CD4-positive, alpha-beta T cell treated with Interleukin-10 for 1 hour (primary cell): ENCODE data around the gene CHRM2.

Experiments used
- DNase-seq: peaks from one replicate; pipeline ENCODE4 v3.0.0-alpha.2; 2020

CHRM2 gene

GRCh38 chr7:136897676-136898075 lies 29.2 kb downstream of the CHRM2 start:
- no peak for DNase-seq

DNA sequence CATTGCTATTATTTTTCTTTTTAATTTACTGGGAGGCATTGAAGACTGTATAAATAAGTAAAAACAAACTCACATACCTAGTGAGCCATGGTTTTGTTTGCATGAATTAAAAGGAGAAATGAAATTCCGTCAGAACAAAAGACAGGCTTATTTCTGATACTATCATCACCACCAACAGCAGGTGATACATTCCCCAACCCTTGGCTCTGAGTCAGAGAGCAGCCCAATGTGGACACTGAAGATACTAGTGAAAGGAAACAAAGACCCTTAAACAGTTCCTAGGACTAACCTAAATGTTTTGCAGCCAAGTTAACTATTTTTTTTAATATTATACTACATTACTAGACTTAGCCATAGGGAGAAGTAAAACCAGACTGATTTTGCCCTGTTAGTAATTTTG lies 31.6 kb downstream of the CHRM2 start:
- DNase-seq: no peak

DNA sequence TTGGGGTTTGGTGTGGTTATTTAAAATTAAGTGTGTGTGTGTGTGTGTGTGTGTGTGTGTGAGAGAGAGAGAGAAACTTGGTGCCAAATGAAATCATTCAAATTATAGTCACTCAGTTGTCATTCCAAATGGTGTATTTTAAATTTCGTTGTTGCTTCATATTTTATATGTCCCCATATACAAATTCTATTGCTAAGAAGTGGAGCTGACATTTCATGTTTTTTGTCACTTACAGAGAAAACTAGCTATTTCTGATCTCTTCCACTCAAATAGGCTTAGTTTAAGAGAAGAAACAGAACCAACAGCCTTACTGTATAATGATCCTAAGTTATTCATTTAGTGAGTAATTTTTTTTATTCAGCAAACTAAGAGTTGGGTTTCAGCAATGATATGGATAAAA lies 42.3 kb downstream of the CHRM2 start:
- DNase-seq: no peak

DNA sequence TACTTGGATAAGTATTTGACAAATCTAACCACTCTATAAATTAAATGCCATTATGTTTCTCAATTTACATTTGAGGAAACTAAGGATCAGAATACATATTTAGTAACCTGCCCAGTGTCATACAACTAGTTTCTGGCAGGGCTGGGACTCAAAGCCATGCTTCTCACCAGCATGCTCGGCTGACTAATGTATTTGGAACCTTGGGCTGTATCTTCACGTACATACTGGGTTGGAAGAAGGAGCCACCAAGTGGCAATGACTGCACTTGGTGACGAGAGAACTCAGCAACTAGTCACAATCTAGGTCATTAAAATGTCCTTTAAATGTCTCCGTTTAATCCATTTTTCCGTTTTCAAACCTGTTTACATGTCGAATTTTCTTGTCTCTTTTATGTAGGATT lies 42.9 kb downstream of the CHRM2 start:
- no peak for DNase-seq

DNA sequence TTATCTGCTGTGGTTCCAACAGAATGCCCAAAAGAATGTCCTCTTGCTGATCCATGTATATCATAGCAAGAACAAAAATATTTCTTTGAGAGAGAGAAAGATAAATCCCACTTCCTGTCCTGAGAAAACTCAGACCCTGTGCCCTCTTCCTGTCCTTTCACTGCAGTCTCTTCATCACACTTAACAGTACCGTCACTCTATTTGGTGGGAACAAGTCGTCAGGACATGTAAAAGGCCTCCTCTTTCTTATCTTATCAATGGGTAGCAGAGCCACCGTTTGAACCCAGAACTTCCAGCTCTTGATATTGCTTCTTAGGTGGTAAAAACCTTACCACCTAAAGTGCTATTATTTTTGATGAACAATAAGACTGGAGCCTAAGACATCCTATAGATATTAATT lies 43.9 kb downstream of the CHRM2 start:
- no peak for DNase-seq

GRCh38 chr7:136914016-136914415 lies 45.6 kb downstream of the CHRM2 start:
- no peak for DNase-seq

DNA sequence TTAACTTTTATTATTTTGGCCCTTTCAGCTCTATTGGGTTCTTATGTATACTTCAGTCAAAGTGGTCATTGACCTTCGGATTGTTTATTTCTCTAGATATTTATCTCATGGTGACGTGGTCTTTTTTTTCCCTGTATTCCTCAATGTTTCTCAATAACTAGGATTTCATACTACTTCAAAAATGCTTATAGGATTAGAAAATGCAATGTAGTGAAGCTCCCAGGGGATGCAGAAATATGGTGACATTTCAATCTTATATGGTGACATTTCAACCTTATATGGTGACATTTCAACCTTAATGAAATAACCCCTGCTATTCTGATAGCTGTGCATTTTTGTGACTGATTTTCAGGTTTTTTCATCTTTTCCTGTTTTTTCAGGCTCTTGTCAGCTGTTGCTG lies 51.4 kb downstream of the CHRM2 start:
- DNase-seq: no peak

DNA sequence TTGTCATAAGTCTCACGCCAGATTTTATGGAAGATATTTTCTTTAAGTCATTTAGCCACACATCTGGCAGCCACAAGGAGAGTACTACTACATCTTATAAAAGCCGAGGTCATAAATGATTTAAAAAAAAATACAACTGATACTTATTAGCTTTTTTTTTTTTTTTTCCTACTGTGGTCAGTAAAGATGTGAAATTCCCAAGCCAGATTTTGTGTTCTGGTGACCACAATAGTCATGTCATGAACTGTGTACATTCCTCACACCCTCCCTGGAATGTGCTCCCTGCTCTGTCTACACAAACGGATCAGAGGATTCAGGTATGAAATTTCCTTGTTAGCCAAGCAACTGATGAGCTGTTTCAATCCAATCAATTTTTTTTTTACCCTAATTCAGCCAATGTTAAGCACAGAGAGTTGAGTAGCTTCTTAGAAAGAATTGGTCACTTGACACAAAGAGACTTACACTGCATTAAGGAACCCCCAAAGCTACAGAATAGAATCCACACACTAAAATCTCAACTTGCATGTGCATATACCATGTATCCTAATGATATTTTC lies 54.7 kb downstream of the CHRM2 start:
- no peak for DNase-seq

DNA sequence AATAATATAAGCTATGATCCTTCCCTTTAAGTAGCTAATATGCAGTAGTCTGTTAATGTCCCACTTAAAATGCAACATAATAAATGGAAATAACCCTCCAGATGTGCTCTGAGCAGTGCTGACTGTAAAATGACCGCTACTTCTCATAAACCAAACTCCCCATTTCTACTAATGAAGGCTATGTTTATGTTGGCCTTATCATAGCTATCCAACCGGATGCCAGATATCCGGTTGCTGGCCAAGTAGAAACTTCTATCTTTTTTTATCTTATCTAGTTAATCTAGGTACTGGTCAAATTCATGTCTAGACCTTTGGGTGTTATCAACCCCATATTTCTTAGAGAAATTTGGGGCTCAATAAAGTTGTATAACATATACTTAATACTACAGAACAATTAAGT lies 56.6 kb downstream of the CHRM2 start:
- DNase-seq: no peak

DNA sequence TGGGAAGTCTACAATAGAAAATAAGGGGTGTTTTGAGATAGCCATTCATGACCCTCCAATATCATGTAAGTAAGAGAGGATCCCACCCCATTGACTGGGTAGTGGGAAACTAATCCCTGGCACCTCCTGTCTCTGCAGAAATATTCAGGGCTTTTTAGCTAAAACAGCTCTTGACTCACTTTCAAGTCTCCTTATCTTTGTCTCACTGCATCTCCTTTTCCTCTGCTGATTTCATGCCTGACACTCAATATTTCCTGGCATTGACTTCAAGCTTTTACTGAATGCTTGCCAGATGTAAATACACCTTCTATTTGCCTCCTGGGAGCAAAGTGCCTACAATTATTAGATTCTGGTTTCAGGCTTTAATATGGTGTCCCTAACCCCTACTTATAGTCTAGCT lies 57.1 kb downstream of the CHRM2 start:
- no peak for DNase-seq

DNA sequence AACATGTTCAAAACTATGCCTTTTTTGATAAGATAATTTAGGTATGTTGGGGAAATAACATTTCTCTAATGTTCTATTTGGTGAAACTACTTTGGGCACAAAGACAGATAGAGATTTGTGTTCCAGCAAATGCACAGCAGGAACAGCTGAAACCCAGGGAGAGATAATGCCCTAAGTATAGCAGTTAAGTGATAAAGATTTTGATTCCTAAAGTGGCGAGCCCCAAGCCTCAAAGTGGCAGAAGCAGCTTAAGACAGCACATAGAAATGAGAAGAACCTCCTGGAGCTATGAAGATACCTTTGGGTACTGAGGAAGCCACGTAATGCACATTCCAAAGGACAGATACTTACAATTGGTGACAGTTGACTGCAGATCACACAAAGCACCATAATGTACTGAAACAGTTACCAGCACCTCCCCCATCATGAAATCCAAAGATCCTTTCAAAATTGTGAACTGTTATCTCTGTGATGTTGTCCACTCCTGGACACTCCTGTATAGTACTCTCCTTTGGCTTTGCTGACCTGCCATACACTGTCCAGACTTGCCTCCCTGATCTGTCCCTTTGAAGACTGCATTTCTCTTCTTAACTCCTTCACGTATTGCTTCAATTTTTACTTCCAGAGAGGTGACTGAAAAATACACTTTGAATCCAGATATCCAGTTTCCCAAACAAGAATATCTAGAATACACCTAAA lies 62.9 kb downstream of the CHRM2 start:
- DNase-seq: no peak

DNA sequence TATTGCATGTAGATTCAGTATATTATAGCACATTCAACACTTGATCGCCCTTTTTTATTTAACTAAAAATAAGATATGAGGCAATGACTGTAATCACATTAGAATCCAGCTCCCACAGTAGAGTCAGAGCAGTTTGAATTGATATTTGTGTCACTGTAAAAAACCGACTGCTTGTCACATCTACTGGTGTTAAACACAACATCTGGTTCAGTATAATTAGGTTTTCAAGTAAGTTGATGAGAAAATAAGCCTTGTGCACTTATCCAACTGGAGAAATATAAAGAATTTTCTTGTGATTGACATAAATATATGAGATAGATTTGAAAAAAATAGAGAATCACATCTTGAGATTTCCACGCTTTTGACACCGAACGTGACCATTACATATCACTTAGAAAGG lies 69.0 kb downstream of the CHRM2 start:
- no peak for DNase-seq

DNA sequence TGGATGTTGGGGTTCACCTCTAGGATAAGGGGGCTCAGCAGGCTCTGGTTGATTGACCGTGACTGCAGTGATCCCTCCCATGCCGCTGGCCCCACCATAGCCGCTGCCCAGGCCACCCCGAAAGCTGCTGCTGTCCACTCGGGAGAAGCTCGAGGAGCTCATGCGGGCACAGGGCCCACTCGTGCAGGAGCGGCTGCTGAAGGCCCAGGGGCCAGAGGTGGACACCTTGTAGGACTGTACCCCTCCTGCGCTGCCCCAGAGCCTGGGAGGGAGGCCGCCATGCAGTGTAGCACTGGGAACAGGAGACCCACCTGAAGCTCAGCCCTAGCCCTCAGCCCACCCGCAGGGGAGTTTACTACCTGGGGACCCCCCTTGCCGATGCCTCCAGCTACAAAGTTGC lies 70.0 kb downstream of the CHRM2 start:
- no peak for DNase-seq

DNA sequence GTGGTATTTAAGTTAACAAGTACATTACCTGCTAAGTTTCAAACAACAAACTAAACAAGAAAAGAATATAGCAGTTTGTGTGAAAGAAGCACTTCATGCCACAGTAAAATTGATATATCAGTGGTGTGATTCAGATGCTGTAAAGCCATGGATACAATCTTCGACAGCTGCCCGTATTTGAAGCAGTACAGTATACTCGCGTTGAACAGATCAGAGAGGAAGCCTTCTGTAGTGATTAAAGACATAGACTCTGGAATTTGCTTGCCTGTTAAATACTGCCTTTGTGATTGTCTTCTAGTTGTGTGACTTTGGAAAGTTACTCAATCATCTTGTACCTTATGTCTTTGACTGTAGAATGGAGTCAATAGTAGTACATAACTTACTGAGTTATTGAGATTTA lies 71.7 kb downstream of the CHRM2 start:
- no peak for DNase-seq

- DNase-seq: no peak
Measured at GRCh38 chr7:136940917-136941316, 72.5 kb downstream of the CHRM2 start.

DNA sequence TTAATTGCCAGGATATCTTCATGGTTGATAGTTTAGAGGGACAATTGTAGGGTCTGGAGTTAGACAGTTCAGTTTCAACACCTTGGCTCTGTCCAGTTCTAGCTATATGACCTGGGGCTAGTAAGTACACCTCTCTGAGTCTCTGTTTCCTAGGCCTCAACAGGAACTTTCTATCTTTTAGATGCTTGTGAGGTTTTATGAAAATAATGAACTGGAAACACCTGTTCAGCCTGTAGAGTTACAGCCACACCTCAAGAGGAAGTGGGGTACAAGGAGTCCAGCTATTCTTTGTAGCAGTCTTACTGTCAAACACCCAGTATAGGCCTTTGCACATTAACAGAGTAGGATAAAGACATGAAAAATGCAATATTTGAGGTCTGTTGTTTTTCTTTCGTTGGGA lies 73.4 kb downstream of the CHRM2 start:
- DNase-seq: no peak

DNA sequence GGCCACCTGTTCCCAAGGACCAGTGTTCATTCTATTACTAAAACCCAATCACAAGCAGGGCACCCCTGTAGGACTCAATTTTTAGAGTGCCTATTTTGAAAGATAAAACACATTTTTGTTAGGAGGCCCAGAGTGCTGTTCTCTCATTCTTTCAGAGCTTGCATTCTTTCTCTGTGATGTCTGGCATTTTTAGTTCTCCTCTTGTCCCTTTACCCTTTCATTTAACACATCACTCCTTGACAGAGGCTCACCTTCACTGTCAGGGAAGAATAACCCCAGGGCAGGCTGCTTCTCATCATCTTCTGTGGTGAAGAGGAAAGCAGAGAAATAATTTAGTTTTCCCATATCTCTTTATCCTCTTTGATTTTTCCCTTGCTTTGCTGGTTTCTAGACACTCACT lies 73.9 kb downstream of the CHRM2 start:
- DNase-seq: no peak

- no peak for DNase-seq
Measured at GRCh38 chr7:136942994-136943393, 74.5 kb downstream of the CHRM2 start.

DNA sequence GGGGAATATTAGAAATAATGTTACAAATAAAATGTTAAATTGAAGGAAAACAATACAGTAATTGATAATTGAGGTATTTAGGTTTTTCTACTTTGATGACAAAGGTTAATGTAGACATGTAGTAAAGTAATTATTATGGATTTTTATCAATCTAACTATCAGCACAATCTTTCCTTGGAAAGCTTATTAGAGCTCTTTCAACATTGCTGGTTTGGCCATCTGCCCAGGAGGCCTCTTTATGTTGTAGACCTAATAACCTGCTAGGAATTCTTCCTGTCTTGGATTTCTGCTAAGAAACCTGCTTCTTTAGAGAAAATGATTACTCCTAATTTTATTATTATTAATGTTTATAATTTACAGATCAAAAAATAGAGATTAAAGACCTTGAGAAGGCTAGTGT lies 78.9 kb downstream of the CHRM2 start:
- no peak for DNase-seq

DNA sequence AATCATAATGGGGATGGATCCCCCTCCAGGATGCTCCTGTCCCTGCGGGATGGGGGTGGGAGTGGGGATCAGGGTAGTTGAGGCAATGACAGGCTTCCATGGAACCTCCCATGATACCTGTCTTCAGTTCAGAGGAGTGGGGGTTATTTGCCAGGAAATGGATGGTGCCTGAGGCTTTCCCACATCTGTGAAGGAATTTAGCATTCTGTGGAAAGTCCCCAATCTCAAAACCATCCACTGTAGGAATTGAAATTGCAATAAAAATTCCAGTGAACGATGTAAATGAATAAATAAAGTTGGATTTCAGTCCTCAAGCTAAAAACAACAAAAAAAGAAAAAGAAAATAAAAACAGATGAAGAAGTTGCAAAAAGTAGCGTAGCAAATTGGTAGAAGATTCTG lies 81.9 kb downstream of the CHRM2 start:
- no peak for DNase-seq

DNA sequence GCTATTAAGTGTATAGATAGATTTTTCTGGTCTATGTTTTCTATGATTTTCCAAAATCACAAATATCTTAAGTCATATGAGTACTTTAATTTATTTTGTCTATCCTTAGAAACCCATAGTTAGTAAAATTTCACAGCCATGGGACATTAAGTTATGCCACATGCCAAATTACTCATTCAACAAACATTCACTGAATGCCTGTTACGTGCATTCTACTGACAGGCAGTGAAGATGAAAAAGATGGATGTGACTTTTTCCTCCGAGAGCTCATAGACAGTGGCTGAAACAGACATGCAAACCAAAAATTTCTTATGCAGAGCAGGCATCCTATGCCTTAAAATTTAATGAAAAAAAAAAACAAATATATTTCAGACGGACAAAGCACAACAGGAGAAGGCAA lies 84.9 kb downstream of the CHRM2 start:
- no peak for DNase-seq

DNA sequence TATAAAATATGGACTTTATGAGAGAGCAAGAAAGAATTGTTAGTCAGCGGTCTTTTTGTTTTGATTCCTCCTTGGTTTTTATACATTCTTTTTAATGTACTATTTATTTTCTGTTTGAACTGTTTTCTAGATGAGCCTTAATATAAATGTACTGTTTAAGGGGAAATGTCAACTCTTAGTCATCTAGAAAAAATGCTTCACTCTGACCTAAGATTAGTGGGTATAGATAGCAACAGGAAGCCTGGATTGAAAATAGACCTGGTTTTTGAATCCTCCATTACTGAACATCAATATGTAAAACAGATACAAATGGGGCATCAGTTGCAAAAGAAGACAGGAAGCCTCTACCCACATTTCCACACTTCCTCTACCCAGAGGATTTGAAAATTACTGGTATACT lies 87.8 kb downstream of the CHRM2 start:
- no peak for DNase-seq

- DNase-seq: no peak
Measured at GRCh38 chr7:136956671-136957070, 88.2 kb downstream of the CHRM2 start.

DNA sequence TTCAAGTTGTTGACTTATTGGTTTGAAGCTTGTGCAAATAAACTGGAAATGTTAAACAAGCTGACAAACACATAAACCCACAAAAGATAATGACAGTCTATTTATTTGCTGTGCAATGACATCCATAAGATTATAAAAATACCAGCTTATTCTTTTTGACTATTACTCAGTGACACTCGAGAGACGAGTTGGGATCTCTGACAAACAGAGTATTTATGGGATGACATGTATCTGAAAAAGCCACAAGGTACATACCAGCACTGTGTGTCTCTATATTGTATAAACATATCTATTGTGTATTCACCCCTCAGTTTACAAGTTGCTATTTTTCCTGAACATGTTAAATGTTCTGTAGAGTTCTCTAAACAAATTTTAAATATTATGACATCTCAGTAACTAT lies 88.9 kb downstream of the CHRM2 start:
- DNase-seq: no peak

GRCh38 chr7:136958016-136958415 lies 89.6 kb downstream of the CHRM2 start:
- no peak for DNase-seq
